Measurements from ENCODE around the gene RIMS1.

DNA sequence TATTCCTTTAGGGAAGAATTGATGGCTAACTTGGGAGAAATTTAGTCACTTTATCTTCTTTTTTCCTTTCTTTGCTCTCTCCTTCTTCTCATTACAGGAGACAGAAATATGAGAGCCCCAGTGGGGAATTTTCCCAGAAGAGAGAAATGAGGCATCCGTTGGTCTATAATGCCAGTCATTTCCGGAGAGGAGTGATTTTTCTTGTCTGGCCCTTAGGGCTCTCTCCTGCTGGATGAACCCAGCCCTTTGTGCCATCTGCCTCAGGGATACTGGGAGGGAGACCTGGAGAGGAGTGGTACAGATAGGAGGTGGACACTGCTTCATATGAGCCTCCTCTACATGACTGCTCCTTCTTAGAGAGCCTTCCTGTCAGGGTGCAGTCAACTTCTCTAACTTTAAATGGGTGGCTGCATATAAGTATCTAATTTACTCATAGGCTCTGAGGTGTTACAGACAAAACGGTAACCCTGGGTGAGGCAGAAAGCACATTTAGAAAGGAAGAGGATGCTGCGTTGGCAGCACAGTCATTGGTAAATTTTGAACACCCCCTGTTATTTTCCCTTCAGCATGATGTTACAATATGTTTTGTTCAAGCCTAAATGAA, 21.9 kb downstream of the RIMS1 start:
- TF ChIP-seq FOS (IDR thresholded peaks at IDR 0.05; ENCODE audit: borderline replicate concordance, insufficient read depth, low read length) (no peak), EZH2 (IDR thresholded peaks at IDR 0.05; ENCODE audit: borderline replicate concordance, low read depth, low read length, severe bottlenecking) (no peak), POLR2A (IDR thresholded peaks at IDR 0.05; ENCODE audit: low read depth, low read length) (no peak), POLR2AphosphoS5 (IDR thresholded peaks at IDR 0.05; ENCODE audit: insufficient read depth, low read depth, low read length) (no peak), JUN (IDR thresholded peaks at IDR 0.05; ENCODE audit: borderline replicate concordance, insufficient read depth, insufficient read length, low read depth) (no peak)
- TF ChIP-seq, protein P1, sequence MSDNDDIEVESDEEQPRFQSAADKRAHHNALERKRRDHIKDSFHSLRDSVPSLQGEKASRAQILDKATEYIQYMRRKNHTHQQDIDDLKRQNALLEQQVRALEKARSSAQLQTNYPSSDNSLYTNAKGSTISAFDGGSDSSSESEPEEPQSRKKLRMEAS (IDR thresholded peaks at IDR 0.05; ENCODE audit: insufficient read depth, insufficient read length) = no peak
- TF ChIP-seq, protein P2, sequence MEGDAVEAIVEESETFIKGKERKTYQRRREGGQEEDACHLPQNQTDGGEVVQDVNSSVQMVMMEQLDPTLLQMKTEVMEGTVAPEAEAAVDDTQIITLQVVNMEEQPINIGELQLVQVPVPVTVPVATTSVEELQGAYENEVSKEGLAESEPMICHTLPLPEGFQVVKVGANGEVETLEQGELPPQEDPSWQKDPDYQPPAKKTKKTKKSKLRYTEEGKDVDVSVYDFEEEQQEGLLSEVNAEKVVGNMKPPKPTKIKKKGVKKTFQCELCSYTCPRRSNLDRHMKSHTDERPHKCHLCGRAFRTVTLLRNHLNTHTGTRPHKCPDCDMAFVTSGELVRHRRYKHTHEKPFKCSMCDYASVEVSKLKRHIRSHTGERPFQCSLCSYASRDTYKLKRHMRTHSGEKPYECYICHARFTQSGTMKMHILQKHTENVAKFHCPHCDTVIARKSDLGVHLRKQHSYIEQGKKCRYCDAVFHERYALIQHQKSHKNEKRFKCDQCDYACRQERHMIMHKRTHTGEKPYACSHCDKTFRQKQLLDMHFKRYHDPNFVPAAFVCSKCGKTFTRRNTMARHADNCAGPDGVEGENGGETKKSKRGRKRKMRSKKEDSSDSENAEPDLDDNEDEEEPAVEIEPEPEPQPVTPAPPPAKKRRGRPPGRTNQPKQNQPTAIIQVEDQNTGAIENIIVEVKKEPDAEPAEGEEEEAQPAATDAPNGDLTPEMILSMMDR (IDR thresholded peaks at IDR 0.05; ENCODE audit: extremely low read depth in 1 of 2, insufficient read depth in 1 of 2, low read depth in 1 of 2, low read length in 2 of 2) = no peak
